Measurements from ENCODE around the gene C5orf47.

The C5orf47 gene, protein sequence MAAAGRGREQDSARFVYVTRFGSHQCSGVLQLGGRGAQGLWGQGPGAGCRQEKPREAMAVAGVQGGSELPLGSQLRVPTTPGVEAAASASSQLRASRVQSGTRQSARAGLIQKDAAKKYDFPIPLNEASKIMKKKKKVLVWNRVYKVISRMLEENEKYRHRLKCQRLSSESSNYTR

DNA sequence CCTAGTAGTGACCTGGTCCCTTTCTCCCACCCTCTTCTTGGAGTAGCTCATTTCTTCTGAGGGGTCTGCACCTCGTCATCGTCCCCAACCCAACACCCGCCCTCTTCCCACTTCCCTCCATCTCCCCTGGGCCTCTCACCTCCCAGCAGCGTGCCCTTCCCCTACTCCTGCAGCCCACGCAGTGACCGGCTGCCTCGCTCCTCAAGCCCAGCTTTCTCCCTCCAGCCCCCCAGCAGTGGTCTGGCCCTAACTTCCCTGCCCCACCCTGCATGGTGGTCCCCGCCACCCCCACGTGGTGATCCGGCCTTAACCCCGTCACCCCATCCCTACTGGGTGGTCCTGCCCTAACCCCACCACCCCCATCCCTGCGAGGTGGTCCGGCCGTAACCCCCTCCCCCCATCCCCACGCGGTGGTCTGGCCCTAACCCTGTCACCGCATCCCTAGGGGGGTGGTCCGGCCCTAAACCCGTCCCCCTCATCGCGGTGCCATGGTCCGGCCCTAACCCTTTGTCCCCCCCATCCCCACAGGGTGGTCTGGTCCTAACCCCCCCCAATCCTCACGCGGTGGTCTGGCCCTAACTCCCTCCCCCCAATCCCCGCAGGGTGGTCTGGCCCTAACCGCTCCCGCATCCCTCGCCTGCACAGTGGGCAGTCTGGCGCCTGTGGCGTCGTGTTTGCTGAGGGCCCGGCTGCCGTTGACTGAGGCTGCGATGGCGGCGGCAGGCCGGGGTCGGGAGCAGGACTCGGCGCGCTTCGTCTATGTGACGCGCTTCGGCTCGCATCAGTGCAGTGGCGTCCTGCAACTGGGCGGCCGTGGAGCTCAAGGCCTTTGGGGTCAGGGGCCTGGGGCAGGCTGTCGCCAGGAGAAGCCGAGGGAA lies at the start of gene C5orf47:
TSS of gene C5orf47 (plus strand) at position 617 of the 878 bp plus-strand sequence. CDS start at position 711, 94 bp downstream.
- no peak for DNase-seq (ENCODE audit: low read depth in 2 of 3, low spot score in 1 of 3)

DNA sequence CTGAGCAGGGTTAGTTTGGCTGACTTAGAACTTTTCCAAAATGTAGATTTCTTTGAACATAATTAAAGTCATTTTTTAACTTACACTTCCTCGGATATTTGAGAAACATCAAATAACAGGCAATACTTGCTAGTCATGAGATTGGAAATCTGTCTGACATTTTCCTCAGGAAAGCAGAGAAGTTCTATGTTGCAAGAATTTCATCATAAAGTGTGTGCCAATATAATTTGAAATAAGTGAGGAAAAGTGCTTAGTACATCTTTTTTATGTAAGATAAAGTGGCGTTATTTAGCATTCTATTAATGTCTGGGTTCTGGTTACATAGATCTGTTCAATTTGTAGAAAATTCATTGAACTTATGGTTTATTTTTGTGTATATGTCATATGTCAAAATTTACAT lies 48.7 kb upstream of the C5orf47 start:
- no peak for DNase-seq (ENCODE audit: low read depth in 2 of 3, low spot score in 1 of 3)

DNA sequence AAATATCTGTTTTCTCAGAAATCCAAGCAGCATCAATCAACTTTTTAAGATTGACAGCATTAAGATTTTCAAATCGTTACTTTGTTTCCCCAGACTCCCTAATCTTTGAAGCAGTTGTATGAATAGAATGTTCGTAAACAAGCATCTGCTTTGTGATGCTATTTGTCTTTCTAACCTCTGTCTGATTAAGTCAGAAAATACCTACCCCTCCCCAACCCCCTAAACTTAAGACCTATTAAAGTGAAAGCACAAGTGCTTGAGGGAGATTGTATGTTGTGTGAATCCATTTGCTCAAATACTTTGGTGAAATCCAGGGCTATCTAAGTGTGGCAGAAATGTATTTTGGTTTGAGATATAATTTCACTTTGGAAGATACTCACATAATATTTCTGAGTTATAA lies 47.9 kb upstream of the C5orf47 start:
- DNase-seq (ENCODE audit: low read depth in 2 of 3, low spot score in 1 of 3), result no peak

DNA sequence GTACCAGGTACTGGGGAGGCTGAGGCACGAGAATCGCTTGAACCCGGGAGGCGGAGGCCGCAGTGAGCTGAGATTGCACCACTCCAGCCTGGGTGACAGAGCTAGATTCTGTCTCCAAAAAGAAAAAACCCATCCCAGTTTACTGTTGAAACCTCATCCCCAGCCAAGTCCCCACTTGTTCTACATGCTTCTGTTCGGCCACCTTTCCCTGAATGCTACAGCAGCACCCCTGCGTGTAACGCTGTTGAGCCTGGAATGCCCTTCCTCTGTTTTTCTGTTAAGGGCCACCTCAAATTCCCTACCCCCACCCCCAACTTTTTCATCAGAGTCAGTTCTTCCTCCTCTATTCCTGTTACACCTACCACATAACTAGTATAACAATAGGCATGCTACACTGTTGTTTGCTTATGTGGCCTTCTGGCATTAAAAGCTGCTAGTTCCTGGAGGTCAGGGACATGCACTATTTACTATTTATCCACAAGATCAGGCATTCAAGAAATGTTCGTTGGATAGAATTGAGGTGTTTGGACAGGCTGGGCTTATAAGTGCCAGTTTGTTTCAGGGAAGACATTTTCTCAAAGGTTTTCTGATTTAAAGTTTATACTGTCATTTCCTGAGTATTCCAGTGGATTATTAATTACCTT lies 47.1 kb upstream of the C5orf47 start:
- DNase-seq (ENCODE audit: low read depth in 2 of 3, low spot score in 1 of 3), result no peak

DNA sequence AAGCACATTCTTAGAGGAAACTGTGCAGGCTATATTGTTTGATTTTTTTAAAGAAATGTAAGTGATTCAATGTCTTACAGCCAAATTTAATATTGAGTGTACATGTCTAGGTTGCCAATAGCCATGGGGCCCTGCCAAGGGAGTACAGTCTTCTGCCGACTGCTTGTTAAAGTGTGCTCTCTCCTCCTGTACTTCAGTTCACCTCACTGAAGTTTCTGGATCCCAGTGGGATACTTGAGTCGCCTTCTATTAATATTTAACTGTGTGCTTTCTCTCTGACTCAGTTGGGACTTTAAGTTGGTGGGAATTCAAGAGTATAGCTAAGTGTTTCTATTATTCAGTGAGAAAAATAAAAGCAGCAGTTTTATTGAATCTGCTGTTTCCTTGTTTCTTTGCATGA lies 44.5 kb upstream of the C5orf47 start:
- DNase-seq (ENCODE audit: low read depth in 2 of 3, low spot score in 1 of 3), result no peak

DNA sequence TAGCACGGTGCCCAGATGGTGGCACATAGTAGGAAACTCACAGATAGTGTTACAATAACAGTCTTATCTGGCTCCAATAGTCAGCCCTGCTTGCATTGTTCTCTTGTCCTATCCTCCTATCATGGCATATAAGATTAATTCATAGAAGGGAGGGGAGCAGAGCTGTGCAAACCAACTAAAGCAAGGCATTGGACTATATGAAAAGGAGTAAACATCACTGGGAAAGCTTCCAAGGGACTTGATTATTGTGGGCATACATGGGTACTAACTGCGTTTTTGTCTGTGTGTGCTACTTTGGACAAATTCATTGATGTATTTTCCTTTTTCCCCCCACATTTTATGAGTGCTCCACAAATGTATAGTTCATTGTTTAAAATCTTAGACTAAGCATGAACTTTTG lies 43.8 kb upstream of the C5orf47 start:
- no peak for DNase-seq (ENCODE audit: low read depth in 2 of 3, low spot score in 1 of 3)

DNA sequence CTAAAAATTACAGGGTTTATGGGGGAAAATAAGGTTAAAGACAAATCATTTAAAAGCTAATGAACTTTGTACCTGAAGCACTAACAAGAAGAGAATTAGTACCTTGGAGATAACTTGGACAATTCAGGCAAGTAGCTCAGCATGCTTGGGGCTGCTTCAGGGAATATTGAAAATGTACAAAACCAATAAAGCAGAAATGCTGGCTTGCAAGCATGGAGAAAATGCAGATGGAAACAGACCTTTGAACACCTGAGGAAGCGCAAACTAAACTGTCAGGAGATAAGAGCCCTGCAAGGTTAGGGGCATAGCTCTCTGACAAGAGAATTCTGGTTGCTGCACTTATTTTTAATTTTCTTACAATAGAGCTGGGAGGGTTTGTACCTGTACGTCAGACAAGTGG lies 42.6 kb upstream of the C5orf47 start:
- DNase-seq (ENCODE audit: low read depth in 2 of 3, low spot score in 1 of 3), result no peak

DNA sequence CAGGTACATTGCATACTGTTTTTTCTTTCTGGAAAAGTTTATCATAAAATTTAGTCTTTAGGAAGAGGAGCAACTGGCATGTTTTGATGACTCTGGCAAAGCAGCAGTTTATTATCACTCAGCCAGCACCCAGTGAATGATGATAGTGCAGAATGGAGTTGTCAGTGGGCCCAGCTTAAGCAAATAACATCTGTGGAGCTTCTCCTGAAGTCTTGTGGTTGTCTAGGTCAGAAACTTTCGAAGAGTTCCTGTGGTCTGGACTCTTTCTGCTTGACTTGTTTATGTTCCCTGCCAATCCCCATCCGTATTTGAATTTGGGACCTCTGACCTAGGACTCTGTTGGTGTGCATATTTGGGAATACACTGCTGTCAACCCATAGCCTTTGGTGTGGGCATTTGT lies 38.1 kb upstream of the C5orf47 start:
- no peak for DNase-seq (ENCODE audit: low read depth in 2 of 3, low spot score in 1 of 3)

DNA sequence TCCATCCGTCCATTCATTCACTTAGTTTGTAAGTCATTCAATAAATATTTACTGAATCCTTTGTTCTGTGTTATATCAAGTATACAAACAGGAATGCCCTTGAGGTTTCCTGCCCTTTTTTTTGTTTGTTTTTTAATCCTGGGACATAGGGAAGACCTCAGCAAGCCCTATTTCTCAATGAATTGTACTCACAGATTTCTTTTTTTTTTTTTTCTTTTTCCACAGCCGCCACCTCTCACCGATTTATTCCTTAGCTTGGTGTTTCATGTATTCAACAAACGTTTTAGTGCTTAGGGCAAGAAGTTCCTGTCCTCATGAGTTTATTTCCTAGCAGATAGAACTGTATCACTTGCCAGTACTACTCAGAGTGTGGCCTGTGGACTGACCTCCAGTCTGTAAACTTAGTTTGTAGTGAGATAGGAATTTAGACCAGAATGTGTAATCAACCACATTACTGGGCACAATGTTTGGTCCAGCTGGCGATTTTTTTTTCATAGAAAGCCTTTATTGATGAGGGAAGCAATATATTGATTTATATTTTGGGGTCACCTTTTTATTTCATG lies 35.4 kb upstream of the C5orf47 start:
- DNase-seq (ENCODE audit: low read depth in 2 of 3, low spot score in 1 of 3), result no peak

DNA sequence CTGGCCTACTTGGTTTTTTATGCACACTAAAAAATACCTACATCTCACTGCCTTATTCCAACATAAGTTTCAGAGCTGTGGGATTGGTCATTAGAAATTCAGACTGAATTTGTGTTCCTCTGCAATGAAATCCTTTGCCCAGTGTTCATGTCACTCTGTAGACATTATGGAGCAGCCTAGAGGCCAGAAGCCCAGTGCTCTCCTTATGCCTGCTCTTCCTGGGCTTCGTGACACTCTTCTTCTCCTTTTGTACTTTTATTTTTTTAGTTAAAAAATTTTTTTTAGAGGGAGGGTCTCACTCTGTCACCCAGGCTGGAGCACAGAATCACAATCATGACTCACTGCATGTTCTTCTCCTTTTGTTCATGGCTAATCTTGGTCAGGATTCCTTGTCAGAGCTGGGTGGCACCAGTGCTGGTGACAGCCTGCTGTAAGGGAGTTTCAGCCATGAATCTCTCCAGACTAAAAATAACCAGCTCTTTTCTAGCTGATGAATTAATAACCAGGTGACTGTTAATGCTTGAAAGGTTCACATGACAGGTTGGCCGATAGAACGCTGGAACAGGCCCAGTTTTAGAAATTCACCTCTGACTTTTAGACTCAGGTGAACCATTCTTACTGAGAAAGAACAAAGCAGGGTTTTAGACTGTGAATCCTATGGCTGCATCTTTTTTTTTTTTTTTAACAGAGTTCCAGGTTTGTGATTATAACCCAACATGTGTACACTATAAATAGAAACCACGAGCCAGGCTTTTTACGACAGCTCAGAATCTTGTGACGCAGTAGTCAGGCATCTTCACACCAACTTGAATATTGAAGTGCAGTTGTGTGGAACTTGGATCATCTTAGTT lies 34.1 kb upstream of the C5orf47 start:
- no peak for DNase-seq (ENCODE audit: low read depth in 2 of 3, low spot score in 1 of 3)

DNA sequence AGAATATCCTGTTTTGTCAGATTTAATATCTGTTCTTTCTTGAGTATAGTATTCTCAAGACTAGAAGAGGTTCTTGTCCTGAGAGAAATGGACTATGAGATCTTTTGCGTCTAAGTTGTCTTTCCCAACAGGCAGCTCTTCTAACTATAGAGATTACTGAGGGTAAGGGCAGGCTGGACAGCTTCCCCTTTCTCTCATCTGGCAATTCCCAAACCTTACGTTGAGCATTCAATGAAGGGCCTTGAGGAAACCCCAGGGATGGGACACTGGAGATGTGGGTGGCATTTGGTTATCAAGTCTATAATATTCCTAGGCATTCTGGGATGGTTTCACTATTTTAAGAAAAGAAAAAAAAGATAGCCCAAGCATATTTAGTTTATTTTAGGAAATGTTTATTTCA lies 28.0 kb upstream of the C5orf47 start:
- DNase-seq (ENCODE audit: low read depth in 2 of 3, low spot score in 1 of 3), result no peak

DNA sequence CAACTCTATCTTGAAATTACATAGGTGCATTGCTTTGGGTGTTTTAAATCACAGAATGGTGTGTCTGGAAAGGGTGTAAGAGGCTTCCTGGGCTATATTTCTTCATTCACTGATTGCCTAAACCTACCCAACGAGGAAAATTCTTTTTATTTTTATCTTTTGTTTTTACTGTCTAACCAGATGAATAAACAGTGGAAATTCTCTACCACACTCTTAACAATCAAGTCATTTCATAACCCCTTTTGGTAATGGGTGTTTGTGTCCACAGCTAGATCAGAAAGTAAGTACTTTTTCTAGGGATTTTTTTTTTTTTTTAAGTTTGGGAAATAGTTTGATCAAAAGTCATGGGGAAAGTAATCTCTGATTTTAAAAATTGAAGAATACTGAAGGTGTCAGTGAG lies 27.6 kb upstream of the C5orf47 start:
- DNase-seq (ENCODE audit: low read depth in 2 of 3, low spot score in 1 of 3), result no peak

DNA sequence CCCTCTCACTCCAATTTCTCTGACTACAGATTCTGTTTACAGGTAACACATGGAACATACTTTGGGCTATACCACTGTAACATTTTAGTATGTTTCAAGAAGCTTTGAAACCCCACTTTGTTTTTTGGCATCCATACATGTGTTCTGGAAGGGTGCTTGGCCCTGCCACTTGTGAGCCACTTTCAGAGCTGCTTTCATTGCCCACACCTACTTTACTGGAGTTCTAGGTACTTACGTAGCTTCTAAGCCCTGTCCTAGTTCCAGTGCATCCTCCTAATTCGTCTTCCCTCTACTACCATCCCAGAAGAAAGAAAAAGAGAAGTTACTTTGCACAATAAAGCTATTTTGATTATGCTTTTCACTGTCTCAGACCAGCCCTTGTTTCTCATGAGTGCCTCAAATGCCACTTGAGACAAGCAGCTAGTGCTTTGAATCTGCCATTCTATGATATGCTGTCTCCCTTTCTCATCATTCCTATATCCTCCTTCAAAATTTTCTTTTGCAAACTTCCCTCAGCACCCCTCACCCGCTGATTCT lies 26.5 kb upstream of the C5orf47 start:
- no peak for DNase-seq (ENCODE audit: low read depth in 2 of 3, low spot score in 1 of 3)

DNA sequence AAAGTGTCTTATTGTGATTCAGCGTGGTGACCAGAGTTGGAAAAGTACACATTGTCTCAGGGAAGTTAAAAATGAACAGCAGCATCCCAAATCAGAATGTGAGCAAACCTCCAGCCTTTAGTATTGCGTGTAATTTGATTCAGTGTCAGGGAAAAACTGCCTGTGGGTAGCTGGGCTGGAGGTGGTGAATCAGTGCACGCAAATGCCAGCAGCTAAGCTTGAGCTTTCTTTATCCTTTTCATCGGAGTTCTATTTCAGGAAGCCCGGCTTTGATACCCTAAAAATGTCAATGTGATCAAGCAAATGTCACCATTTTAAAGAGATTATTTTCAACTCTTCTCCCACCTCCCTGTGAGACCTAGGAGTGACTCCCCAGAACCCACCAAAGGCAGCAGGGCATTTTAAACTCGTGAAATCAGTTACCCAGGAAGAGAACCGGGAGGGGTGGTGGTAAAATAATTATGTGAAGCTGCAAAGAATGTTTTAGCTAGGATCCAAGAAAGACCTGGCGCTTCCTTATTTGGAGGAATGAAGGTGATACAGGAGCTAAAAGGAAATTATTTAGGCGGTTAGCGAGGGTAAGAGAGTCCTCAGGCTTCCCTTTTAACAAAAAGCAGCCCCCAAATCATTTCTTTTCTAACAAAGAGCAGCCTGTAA lies 25.7 kb upstream of the C5orf47 start:
- DNase-seq (ENCODE audit: low read depth in 2 of 3, low spot score in 1 of 3), result no peak

DNA sequence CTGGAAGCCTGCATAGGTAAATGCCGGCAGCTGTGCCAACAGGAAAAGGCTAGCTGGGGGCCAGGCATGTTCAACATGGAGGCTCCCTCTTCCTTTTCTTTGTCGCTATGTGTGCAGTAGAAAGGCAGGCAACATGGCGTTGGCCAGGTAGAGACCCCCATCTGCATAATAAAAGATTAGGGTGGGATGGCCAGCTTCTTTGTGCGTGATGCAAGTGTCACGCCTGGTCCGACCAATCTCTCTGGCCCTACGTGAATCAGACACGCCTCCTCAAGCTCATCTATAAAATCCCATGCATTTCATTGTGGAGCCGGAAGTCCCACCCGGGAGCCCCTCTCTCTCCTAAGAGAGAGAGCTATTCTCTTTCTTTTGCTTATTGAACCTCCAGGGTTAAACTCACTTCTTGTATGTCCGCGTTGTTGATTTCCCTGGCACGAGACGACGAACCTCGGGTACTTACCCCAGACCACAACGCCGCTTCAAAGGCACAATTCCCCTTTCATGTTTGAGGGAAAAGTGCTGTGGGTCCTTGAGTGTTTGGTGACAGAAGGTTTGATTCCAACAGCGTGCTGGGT lies 25.0 kb upstream of the C5orf47 start:
- no peak for DNase-seq (ENCODE audit: low read depth in 2 of 3, low spot score in 1 of 3)

DNA sequence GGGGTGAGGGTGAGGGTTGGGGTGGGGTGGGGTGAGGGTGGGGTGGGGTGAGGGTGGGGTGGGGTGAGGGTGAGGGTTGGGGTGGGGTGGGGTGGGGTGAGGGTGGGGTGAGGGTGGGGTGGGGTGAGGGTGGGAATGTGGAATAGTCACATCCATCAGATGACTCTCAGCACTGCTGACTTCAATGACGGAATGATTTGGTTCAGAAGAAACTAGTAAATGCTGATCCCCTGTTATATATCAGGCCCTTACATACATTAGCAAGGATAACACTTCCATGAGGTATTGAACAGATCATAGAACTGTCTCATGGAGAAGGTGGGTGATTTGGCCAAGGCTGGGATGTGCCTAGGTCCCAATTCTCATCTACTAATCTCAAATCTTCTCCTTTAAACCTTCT lies 24.5 kb upstream of the C5orf47 start:
- DNase-seq (ENCODE audit: low read depth in 2 of 3, low spot score in 1 of 3), result no peak

DNA sequence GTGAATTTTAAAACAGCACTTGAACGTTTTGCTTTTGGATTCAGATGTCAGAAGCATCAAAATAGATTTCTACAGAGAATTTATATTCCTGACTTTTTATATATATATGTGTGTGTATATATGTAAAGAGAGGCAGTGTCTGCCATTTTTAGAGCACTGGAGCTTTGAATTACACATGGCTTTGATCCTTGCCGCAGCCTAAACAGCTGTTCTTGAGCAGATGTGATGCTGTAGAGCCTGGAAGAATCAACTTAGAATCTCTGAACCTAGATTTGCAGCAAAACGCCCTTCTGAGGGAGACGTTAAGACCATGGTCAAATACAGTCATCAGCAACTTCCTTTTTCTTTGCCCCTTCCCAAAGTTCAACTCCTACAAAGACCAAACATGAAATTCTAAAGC lies 21.7 kb upstream of the C5orf47 start:
- DNase-seq (ENCODE audit: low read depth in 2 of 3, low spot score in 1 of 3), result no peak

DNA sequence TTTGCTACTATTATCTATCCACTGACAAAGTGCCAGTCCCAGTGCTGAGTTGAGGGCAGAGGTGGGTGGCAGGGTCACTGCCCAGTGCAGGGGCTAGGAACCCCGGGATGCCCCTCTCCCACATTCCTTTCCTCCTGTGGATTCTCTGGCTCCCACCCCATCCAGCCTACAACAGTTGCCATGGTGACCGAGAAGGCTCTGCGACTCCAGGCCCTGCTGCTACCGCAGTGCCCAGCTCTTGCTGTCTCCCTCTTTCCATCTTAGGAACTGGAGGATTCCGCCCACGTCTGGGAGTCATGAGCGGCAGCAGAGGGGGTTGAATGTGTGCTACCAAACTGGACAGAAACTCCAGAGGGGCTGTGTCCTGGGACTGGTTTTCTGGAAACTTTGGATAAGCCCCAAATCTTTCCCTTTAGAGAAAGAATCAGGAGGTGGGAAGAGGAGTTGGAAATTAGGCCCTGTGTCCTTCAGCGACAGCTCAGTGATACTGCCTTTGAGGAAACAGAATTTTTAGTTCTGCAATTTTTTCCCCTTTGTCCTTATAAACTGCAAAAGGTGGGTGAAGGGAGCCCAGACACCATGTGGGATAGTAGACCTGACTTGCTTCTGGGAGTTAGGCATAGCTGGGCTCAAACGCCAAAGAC lies 20.7 kb upstream of the C5orf47 start:
- DNase-seq (ENCODE audit: low read depth in 2 of 3, low spot score in 1 of 3), result no peak
